ENCODE measurements around the gene SNX25.
"Not testable (repeated sequence)": the region's sequence is repeated elsewhere in the genome, so short reads cannot be mapped to it uniquely, and the experiment has no call there.

Gene SNX25

GRCh38 chr4:185209031-185209851 lies at the start of gene SNX25:
Gene SNX25 (plus strand): TSS chr4:185209598. CDS start chr4:185209827, 229 bp downstream.
- peak; percentile 82 for DNase-seq (ENCODE audit: low read depth)

GRCh38 chr4:185165605-185166063 lies 43.8 kb upstream of the SNX25 start:
- no peak for DNase-seq (ENCODE audit: low read depth)

- no peak for DNase-seq (ENCODE audit: low read depth)
These were observed 42.2 kb upstream of the SNX25 start for GRCh38 chr4:185167234-185167633.

GRCh38 chr4:185171373-185172071 lies 37.9 kb upstream of the SNX25 start:
- no peak for DNase-seq (ENCODE audit: low read depth)

GRCh38 chr4:185179488-185179887 lies 29.9 kb upstream of the SNX25 start:
- DNase-seq (ENCODE audit: low read depth) = no peak

- no peak for DNase-seq (ENCODE audit: low read depth)
These were observed 27.2 kb upstream of the SNX25 start for GRCh38 chr4:185182239-185182638.

- peak; percentile 55 for DNase-seq (ENCODE audit: low read depth)
These were observed 25.6 kb upstream of the SNX25 start for GRCh38 chr4:185183622-185184281.

GRCh38 chr4:185186769-185187168 lies 22.6 kb upstream of the SNX25 start:
- DNase-seq (ENCODE audit: low read depth) = no peak

- DNase-seq (ENCODE audit: low read depth) = no peak
These were observed 19.6 kb upstream of the SNX25 start for GRCh38 chr4:185189606-185190305.

- no peak for DNase-seq (ENCODE audit: low read depth)
These were observed 19.0 kb upstream of the SNX25 start for GRCh38 chr4:185190306-185190856.

GRCh38 chr4:185192059-185192458 lies 17.3 kb upstream of the SNX25 start:
- no peak for DNase-seq (ENCODE audit: low read depth)

- no peak for DNase-seq (ENCODE audit: low read depth)
These were observed 14.2 kb upstream of the SNX25 start for GRCh38 chr4:185194924-185195888.

- DNase-seq (ENCODE audit: low read depth) = no peak
These were observed 13.0 kb upstream of the SNX25 start for GRCh38 chr4:185196437-185196836.

- DNase-seq (ENCODE audit: low read depth) = not testable (repeated sequence)
These were observed 11.2 kb upstream of the SNX25 start for GRCh38 chr4:185198189-185198588.

GRCh38 chr4:185201977-185202962 lies 7.1 kb upstream of the SNX25 start:
- peak; percentile 73 for DNase-seq (ENCODE audit: low read depth)

GRCh38 chr4:185202984-185203485 lies 6.4 kb upstream of the SNX25 start:
- no peak for DNase-seq (ENCODE audit: low read depth)

- peak; percentile 82 for DNase-seq (ENCODE audit: low read depth)
These were observed 5.7 kb upstream of the SNX25 start, which contains the start of gene CFAP97 for GRCh38 chr4:185203486-185204237. Gene CFAP97 (minus strand): TSS chr4:185204000. CDS start chr4:185191196, 12,804 bp downstream.

GRCh38 chr4:185204238-185204910 lies 5.0 kb upstream of the SNX25 start:
- no peak for DNase-seq (ENCODE audit: low read depth)

All from T-helper 22 cell (primary cell).